ENCODE results near the gene NLN.

- TF ChIP-seq CTCF (conservative IDR thresholded peaks at IDR 0.05; ENCODE audit: low read length) (no peak), EZH2phosphoT487 (IDR thresholded peaks at IDR 0.05; ENCODE audit: borderline replicate concordance) (no peak)
Measured at GRCh38 chr5:65863747-65864146, 141.7 kb downstream of the NLN start.
